ENCODE results near the gene DNM1. TPM values are rescaled to one million over a fixed set of nuclear protein-coding genes. Genes with fewer than 3 reads are reported as not detected.

Gene DNM1
- total and polyA plus RNA-seq, 2 experiments from 2014 or later = 36.0 to 42.0 TPM

DNA sequence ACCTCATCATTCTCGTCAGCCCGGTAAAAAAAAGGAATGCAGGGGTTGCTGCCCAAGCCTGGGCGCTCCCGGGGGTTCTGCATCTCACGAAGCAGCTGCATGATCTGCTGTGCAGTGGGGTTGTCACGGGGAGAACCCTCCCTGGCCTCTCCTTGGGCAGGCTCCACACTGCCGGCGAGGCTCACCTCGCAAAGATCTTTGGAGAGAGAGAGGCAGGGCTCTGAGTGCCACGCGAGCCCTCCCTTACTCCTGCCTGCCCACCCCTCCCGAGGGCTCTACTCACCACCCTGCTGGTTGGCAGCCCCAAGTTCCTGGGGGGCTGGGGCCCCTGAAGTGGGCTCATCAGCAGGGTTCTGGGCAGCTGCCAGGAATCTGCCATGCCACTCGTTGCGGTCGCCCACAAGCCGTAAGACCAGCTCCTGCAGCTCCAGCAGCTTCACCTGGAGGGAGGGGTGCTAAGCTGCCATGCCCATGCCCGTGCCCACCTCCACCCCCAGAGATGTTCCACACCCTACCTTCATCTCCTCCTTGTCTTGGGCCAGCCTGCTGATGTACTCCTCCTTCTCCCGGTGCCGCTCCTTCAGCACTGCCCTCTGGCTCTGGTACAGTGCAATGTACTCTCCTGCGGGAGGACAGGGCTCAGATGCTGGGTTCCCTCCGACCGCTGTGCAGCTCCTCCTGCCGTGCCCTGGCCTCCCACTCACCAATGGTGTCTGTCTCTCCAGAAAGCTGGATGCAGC lies 54.1 kb downstream of the DNM1 start (continued):
- TF ChIP-seq STAT1 (IDR thresholded peaks at IDR 0.05; ENCODE audit: unreplicated experiment) (no peak), ZNF114 (CRISPR knock-in tag; IDR thresholded peaks at IDR 0.05) (no peak), POLR2AphosphoS5 (IDR thresholded peaks at IDR 0.05; ENCODE audit: low read depth) (no peak), CREB1 (CRISPR knock-in tag; IDR thresholded peaks at IDR 0.05; ENCODE audit: low read depth) (no peak)
- TF ChIP-seq, protein P1, sequence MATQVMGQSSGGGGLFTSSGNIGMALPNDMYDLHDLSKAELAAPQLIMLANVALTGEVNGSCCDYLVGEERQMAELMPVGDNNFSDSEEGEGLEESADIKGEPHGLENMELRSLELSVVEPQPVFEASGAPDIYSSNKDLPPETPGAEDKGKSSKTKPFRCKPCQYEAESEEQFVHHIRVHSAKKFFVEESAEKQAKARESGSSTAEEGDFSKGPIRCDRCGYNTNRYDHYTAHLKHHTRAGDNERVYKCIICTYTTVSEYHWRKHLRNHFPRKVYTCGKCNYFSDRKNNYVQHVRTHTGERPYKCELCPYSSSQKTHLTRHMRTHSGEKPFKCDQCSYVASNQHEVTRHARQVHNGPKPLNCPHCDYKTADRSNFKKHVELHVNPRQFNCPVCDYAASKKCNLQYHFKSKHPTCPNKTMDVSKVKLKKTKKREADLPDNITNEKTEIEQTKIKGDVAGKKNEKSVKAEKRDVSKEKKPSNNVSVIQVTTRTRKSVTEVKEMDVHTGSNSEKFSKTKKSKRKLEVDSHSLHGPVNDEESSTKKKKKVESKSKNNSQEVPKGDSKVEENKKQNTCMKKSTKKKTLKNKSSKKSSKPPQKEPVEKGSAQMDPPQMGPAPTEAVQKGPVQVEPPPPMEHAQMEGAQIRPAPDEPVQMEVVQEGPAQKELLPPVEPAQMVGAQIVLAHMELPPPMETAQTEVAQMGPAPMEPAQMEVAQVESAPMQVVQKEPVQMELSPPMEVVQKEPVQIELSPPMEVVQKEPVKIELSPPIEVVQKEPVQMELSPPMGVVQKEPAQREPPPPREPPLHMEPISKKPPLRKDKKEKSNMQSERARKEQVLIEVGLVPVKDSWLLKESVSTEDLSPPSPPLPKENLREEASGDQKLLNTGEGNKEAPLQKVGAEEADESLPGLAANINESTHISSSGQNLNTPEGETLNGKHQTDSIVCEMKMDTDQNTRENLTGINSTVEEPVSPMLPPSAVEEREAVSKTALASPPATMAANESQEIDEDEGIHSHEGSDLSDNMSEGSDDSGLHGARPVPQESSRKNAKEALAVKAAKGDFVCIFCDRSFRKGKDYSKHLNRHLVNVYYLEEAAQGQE (IDR thresholded peaks at IDR 0.05; ENCODE audit: unreplicated experiment) = no peak
- TF ChIP-seq, protein P2, sequence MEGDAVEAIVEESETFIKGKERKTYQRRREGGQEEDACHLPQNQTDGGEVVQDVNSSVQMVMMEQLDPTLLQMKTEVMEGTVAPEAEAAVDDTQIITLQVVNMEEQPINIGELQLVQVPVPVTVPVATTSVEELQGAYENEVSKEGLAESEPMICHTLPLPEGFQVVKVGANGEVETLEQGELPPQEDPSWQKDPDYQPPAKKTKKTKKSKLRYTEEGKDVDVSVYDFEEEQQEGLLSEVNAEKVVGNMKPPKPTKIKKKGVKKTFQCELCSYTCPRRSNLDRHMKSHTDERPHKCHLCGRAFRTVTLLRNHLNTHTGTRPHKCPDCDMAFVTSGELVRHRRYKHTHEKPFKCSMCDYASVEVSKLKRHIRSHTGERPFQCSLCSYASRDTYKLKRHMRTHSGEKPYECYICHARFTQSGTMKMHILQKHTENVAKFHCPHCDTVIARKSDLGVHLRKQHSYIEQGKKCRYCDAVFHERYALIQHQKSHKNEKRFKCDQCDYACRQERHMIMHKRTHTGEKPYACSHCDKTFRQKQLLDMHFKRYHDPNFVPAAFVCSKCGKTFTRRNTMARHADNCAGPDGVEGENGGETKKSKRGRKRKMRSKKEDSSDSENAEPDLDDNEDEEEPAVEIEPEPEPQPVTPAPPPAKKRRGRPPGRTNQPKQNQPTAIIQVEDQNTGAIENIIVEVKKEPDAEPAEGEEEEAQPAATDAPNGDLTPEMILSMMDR (conservative IDR thresholded peaks at IDR 0.05; ENCODE audit: low read depth in 2 of 2) = no peak

DNA sequence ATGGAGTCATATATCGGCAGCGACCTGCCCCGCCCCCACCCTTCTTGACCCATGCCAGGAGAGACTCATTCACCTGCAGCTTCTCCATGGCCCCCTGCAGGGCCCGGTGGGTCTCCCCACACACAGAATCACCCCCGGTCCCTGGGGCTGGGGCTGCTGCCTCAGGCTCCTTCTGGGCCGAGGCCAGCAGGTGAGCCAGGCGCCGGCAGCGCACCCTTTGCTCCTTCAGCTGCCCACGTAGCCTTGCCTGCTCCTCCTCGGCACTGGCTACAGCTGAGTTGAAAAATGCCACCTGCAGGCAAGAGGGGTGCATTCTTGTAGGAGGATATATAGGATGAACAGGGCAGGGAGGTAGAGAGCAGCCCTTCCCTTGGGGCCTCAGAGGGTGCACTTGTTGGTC lies 54.7 kb downstream of the DNM1 start:
- H3K9me2 ChIP-seq (ENCODE audit: insufficient read depth) = no peaks in the 10 kb centered on the region
- Mint-ChIP-seq H3K27ac (peak overlapping the region; percentile 41; the same call in 1 of the 2 replicates), H3K36me3 (ENCODE audit: low read depth) (peaks cover 35% of the 10 kb centered on the region), H3K4me3 (no peak overlapping the region; the same call in 2 of the 3 replicates), H3K27me3 (ENCODE audit: insufficient read depth, low read depth, poor library complexity) (peaks cover 21% of the 10 kb centered on the region), H3K9me3 (no peaks in the 10 kb centered on the region; the same call in 2 of the 3 replicates), H3K4me1 (peaks cover 26% of the 10 kb centered on the region)
- ATAC-seq (no peak), DNase-seq (ENCODE audit: low spot score) (no peak)
- no peak overlapping the region for H3K4me2 ChIP-seq
- H4K20me1 ChIP-seq (replicated peaks; ENCODE audit: insufficient read depth) = peaks cover 18% of the 10 kb centered on the region
- TF ChIP-seq ZNF331 (CRISPR knock-in tag; IDR thresholded peaks at IDR 0.05; ENCODE audit: low read depth) (no peak), EZH2phosphoT487 (IDR thresholded peaks at IDR 0.05; ENCODE audit: unreplicated experiment) (no peak), ZNF114 (CRISPR knock-in tag; IDR thresholded peaks at IDR 0.05) (no peak)
- H3K4me1 ChIP-seq (ENCODE audit: insufficient read depth) = peaks cover 7% of the 10 kb centered on the region
- H2AFZ ChIP-seq = no peak overlapping the region
- no peaks in the 10 kb centered on the region for H3K27me3 ChIP-seq (ENCODE audit: insufficient read depth)
- peaks cover 10% of the 10 kb centered on the region; the same call in 1 of the 2 replicates for H3F3A ChIP-seq (replicated peaks; ENCODE audit: low read depth)
- H3K79me2 ChIP-seq (replicated peaks; ENCODE audit: insufficient read depth) = no peaks in the 10 kb centered on the region
- no peak overlapping the region for H3K27ac ChIP-seq (ENCODE audit: low read depth)
- no peak overlapping the region for H3K4me3 ChIP-seq
- H3K36me3 ChIP-seq (ENCODE audit: insufficient read depth) = peaks cover 4% of the 10 kb centered on the region; the same call in 1 of the 2 replicates

All from GM23338 (cell line).